Adipose tissue (tissue), 3 donors: ENCODE measurements around the gene SCN7A. TPM values are rescaled to one million over a fixed set of nuclear protein-coding genes. Genes with fewer than 3 reads are reported as not detected.
"Not testable (repeated sequence)": the region's sequence is repeated elsewhere in the genome, so short reads cannot be mapped to it uniquely, and the experiment has no call there.

ENCODE experiments used
- H3K27ac ChIP-seq: one replicate; pipeline ENCODE4 v1.5.1; 2013; ENCODE audit warnings: low read depth, low read length
- WGBS, 3 donors: extraction: QIAGEN DNeasy Blood & Tissue Kit; methylation state at CpG; one replicate each; pipeline ENCODE4 v1.1.7; 2013; 5-methylcytosine and 5-hydroxymethylcytosine counted together
- polyA plus RNA-seq, 3 donors: library from polyadenylated mRNA; stranded (reverse); fragments of 200-250 nt; gene quantifications; one replicate each; pipeline ENCODE4 v1.2.3, GENCODE V29; 2013
- donor health status: healthy with polysubstance abuse.
- donor health status: Bipolar disorder and iron deficiency.
- donor health status: healthy.

Gene SCN7A
- polyA plus RNA-seq, 3 donors, result 0.80 to 2.5 (median 1.9) TPM

DNA sequence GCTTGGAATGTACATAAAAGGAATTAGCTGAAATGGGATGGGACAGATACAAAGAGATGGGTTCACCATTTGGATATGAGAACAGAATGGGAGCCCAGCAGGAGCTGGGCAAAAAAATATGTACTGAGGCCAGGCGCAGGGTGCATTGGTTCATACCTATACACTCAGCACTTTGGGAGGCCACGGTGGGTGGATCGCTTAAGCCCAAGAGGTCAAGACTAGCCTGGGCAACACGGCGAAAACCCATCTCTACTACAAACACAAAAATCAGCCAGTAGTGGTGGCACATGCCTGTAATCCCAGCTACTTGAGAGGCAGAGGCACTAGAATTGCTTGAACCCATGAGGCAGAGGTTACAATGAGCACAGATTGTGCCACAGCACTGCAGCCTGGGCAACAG lies 30.4 kb downstream of the SCN7A start:
- WGBS, 3 donors, result 97 to 100% (median 99%) methylated on average over 5 of the region's 5 CpGs
- H3K27ac ChIP-seq, result no peak overlapping the region

DNA sequence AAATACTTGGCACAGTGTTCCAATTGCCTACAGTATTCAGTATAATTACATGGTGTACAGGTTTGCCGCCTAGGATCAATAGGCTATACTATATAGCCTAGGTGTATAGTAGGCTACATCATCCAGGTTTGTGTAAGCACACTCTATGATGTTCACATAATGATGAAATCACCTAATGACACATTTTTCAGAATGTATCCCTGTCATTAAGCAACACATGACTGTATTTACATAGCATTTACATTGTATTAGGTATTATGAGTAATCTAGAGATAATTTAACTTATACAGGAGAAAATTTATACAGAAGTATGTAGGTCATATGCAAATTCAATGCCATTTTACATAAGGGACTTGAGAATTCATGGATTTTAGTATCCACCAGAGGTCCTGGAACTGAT lies 35.4 kb downstream of the SCN7A start:
- 95 to 100% (median 95%) methylated on average over 1 of the region's 1 CpG for WGBS, 3 donors
- no peak overlapping the region for H3K27ac ChIP-seq

DNA sequence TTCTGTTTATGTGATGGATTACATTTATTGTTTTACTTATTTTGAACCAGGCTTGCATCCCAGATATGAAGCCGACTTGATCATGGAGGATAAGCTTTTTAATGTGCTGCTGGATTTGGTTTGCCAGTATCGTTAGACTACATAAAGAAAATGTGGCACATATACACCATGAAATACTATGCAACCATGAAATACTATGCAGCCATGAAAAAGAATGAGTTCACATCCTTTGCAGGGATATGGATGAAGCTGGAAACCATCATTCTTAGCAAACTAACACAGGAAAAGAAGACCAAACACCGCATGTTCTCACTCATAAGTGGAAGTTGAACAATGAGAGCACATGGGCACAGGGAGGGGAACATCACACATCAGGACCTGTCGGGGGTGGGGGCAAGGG lies 38.2 kb downstream of the SCN7A start:
- WGBS, 3 donors, result 90 to 94% (median 92%) methylated on average over 4 of the region's 4 CpGs
- H3K27ac ChIP-seq, result not testable (repeated sequence)

DNA sequence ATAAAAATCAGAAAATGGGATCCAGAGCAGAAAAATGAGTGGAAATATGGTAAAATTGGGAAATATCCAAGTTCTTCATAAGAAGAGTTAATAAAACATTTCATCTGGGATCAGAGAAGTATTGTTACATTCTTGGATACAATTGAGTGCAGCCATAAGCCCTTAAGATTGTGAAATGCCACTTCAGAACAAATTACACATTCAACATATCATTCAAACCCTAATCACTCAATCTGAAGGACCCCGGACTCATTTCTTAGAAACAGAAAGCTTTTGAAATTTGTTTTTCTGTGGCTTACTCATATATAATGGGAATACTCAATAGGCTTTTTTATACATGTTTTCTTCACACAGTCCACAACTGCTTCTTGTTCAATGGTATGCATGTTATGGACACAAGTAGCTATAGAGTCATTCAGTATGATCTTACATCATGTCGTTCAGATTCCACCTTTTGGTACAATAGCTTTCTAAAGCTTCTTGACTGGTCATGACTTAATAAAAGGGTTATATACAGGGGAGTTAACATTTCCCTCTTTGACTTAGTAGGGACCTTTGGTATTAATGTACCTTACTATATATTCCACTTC lies 39.9 kb downstream of the SCN7A start:
- 55 to 79% (median 72%) methylated on average over 2 of the region's 2 CpGs for WGBS, 3 donors
- no peak overlapping the region for H3K27ac ChIP-seq

DNA sequence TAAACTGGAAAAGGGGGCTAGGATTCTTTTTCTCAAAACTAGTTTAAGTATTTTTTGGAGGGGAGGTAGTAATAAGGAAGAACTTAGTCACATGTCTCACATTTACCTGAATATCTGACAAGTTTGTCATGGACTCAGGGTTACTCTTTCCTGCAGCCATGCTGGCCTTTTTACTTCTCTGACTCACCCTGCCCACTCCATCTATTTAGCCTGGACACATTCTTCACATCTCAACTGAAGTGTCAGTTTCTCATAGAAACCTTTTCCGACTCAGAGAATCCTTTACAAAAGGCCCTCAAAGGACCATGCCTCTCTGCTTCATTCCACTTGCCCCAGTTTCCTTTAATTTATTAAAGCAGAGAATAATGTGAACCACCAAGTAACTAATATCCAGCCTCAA lies 42.6 kb downstream of the SCN7A start:
- WGBS, 3 donors, result 88 to 91% (median 90%) methylated on average over 1 of the region's 1 CpG

GRCh38 chr2:166449439-166449838 lies 44.6 kb downstream of the SCN7A start:
- no peak overlapping the region for H3K27ac ChIP-seq
- WGBS, 3 donors, result 31 to 64% (median 38%) methylated on average over 1 of the region's 1 CpG

More for the DNA sequence above, 42.6 kb downstream of the SCN7A start:
- no peak overlapping the region for H3K27ac ChIP-seq

GRCh38 chr2:166448106-166448505 lies 45.9 kb downstream of the SCN7A start:
- H3K27ac ChIP-seq, result no peak overlapping the region

DNA sequence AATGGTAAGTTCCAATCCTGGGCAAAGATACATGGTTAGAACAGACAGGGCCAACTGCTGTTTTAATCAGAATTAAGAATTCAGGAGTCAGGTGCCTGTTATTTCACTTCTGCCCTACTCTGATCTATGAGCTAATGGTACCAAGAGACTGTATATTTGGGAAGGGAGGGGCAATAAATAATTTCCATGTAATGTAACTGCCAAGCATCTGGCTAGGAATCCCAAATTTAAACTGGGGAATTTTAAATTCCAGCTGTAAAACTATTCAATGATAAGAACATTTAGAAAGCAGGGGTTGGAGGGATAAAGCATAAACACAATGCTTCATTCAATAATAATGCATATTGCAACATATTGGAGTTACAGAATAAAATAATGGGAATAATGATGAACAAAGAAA lies 49.7 kb downstream of the SCN7A start:
- H3K27ac ChIP-seq, result no peak overlapping the region

GRCh38 chr2:166440313-166440712 lies 53.7 kb downstream of the SCN7A start:
- no peak overlapping the region for H3K27ac ChIP-seq
- WGBS, 3 donors, result 78 to 85% (median 82%) methylated on average over 3 of the region's 3 CpGs

DNA sequence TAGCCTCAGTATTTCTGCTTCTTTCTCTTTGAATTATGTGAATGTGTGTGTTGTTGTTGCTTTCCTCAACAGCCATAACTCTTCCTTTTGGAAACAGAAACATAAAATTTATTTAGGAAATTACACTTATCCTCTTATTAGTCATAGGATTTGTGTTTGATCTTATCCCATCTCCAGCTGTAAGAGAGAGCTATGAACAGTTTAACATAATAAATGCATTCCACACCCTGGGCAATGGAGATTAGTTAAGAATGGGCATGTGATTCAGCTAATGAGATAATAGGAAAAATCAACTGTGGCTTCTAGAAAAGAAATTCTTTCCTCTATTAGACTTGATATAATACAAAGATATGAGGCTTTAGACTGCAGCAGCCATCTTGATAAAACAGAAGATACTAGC lies 55.0 kb downstream of the SCN7A start:
- no peak overlapping the region for H3K27ac ChIP-seq

GRCh38 chr2:166436976-166437375 lies 57.1 kb downstream of the SCN7A start:
- WGBS, 3 donors, result 80 to 100% (median 100%) methylated on average over 1 of the region's 1 CpG
- H3K27ac ChIP-seq, result no peak overlapping the region

DNA sequence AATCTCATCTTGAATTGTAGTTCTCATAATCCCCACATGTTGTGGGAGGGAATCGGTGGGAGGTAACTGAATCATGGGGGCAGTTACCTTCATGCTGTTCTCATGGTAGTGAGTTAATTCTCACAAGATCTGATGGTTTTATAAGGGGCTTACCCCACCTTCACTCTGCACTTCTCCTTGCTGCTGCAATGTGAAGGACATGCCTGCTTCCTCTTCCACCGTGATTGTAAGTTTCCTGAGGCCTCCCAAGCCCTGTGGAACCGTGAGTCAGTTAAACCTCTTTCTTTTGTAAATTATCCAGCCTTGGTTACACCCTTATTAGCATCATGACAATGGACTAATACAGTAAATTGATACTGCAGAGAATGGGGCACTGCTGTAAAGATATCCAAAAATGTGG lies 57.9 kb downstream of the SCN7A start:
- WGBS, 3 donors, result 48 to 81% (median 55%) methylated on average over 3 of the region's 3 CpGs

GRCh38 chr2:166434491-166434890 lies 59.6 kb downstream of the SCN7A start:
- H3K27ac ChIP-seq, result no peak overlapping the region
- 37 to 68% (median 61%) methylated on average over 1 of the region's 1 CpG for WGBS, 3 donors

More for the DNA sequence above, 57.9 kb downstream of the SCN7A start:
- H3K27ac ChIP-seq, result no peak overlapping the region

- no peak overlapping the region for H3K27ac ChIP-seq
- 38 to 71% (median 50%) methylated on average over 1 of the region's 1 CpG for WGBS, 3 donors
Measured at GRCh38 chr2:166433457-166433856, 60.6 kb downstream of the SCN7A start.

DNA sequence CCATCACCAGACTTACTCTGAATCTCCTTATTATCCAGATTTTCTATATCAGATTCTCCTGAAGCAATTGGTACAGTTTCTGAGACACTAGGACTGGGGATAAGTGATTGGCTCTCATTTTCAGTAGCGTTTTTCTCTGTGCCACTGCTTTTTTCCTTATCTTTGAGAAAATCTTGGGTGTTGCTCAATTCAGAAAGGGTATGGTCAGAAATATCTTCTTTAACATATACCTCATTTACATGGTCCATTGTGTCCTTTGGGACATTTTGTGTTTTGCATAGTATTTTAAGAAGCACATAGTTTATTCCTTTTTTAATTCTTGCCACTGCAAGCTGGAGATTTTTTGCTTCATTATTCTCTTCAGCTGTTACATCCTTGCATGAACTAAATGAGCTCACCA lies 61.7 kb downstream of the SCN7A start:
- WGBS, 3 donors, result 37 to 57% (median 42%) methylated on average over 1 of the region's 1 CpG
- H3K27ac ChIP-seq, result no peak overlapping the region

DNA sequence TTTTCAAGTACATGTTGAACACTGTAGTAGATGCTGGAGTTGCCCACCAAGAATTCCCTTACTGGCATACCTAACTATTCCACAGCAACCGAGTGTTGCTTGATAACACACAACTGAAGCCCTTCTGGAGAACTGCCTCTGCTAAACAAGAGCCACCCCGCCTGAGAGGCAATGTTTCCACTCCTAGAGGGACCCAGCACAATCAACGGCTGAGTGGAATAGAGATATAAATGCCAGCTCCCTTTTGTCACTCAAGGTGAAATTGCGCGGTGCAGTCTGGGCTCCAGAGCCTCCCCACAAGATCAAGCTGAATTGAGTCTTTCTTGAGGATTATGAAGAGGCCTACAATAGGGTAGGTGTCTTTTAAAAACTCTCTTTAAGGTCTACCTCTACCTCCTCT lies 69.2 kb downstream of the SCN7A start:
- WGBS, 3 donors, result 93 to 97% (median 94%) methylated on average over 5 of the region's 5 CpGs

GRCh38 chr2:166419616-166419934 lies 74.5 kb downstream of the SCN7A start:
- no peak overlapping the region for H3K27ac ChIP-seq
- WGBS, 3 donors, result 60 to 71% (median 67%) methylated on average over 2 of the region's 2 CpGs

More for the DNA sequence above, 69.2 kb downstream of the SCN7A start:
- no peak overlapping the region for H3K27ac ChIP-seq

GRCh38 chr2:166418853-166419615 lies 75.0 kb downstream of the SCN7A start:
- H3K27ac ChIP-seq, result no peak overlapping the region
- WGBS, 3 donors, result 52 to 76% (median 74%) methylated on average over 5 of the region's 5 CpGs

GRCh38 chr2:166417669-166418068 lies 76.4 kb downstream of the SCN7A start:
- H3K27ac ChIP-seq, result no peak overlapping the region
- 54 to 59% (median 56%) methylated on average over 2 of the region's 2 CpGs for WGBS, 3 donors

GRCh38 chr2:166413255-166413654 lies 80.8 kb downstream of the SCN7A start:
- 93 to 96% (median 93%) methylated on average over 1 of the region's 1 CpG for WGBS, 3 donors

More at GRCh38 chr2:166413255-166413654, 80.8 kb downstream of the SCN7A start:
- no peak overlapping the region for H3K27ac ChIP-seq
